Caki2 (cell line): ENCODE results near the gene SLC13A3. TPM values are rescaled to one million over a fixed set of nuclear protein-coding genes. Genes with fewer than 3 reads are reported as not detected.

ENCODE experiments used
- DNase-seq: peaks from one replicate; pipeline ENCODE4 v3.0.0-alpha.2; 2015; ENCODE audit warnings: low read depth
- in situ Hi-C: cut with HindIII; loops from 2 replicates; pipeline ENCODE4 v1.10.0; 2016; ENCODE audit warnings: low sequenced_read_pairs, low pct_unique_long_range_greater_than_20kb, mixed read lengths
- total RNA-seq: library from RNA; depleted of rRNA; stranded (reverse); fragments of >200 nt; shearing (Covaris generic); gene quantifications from 2 replicates; pipeline ENCODE4 v1.2.3, GENCODE V29; 2014; ENCODE audit warnings: low replicate concordance; rRNA removed

SLC13A3 gene
- total RNA-seq, 1 experiment from 2014 or later: 0.84 TPM

- no peak for DNase-seq
- in situ Hi-C loops: no loop called here
Observed at GRCh38 chr20:46541229-46541935, 109.9 kb downstream of the SLC13A3 start.

DNA sequence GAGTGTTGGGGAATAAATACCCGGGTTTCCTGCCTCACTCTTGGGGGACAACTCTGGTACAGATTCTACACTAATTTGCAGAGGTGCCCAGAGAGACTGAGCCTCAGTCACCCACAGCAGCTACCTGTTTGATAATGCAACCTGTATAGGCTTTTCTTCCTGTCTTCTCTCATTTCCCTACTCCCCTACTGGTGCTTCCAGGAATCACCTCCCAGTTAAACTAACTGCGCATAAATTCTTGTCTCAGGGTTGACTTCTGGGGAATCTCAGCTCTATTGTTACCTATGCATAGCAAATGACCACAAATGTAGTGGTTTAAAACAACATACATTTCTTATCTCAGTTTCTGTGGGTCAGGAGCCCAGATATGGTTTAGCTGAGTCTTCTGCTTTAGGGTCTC is 112.1 kb downstream of the SLC13A3 start:
- DNase-seq: no peak
- in situ Hi-C loops: no loop called here

- in situ Hi-C loops: no loop called here
- DNase-seq: no peak
Observed at GRCh38 chr20:46530640-46531039, 120.6 kb downstream of the SLC13A3 start.

- in situ Hi-C loops: no loop called here
- peak; percentile 5 for DNase-seq
Observed at GRCh38 chr20:46523696-46524328, 127.4 kb downstream of the SLC13A3 start.

DNA sequence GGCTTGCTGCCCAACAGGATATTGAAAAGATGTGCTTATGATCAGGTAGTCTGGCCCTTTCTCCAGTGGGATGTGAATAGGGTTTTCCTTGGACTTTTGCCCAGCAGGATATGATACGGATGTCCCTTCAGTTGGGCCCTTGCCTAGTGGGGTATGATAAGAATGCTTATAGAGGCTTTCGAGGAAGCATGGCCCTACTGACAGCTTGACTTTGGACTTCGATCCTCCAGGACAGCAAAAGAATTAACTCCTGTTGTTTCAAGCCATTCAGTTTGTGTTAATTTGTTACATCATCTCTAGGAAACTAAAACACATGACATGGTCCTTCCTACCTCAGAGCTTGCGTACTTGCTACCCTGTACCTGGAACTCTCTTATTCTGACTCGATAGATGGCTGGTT is 128.2 kb downstream of the SLC13A3 start:
- no peak for DNase-seq
- in situ Hi-C loops: no loop called here

GRCh38 chr20:46520976-46521579 is 130.2 kb downstream of the SLC13A3 start:
- in situ Hi-C loops: no loop called here
- DNase-seq: peak; percentile 46

- in situ Hi-C loops: no loop called here
- DNase-seq: no peak
Observed at GRCh38 chr20:46520540-46520939, 130.7 kb downstream of the SLC13A3 start.

DNA sequence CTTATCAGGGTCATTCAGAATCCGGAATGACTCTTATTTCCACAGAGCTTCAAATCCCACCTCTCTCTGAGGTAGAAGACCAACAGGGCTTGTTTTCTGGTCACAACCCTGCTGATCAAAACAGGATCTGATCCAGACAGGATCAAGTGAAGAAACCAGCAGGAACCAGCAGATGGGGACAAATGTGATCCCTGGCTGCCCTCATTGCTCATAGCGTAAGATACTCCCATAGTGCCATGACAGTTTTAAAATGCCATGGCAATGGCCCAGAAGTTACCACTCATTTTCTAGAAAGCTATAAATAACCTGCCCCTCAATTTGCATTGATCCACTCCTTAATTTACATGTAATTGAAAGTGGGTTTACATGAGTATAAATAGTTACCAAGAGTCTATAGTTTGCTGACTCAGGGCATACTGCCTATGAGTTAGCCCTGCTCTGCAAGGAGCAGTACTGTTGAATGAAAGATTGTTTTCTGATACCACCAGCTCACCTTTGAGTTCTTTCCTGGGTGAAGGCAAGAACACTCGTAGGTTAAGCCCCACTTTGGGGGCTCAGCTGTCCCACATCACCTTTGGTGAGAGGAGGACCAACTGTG is 131.7 kb downstream of the SLC13A3 start:
- DNase-seq: no peak
- in situ Hi-C loops: no loop called here

GRCh38 chr20:46512943-46513844 is 138.1 kb downstream of the SLC13A3 start, which contains the start of gene ZNF334:
TSS of gene ZNF334 (minus strand) at chr20:46513559. CDS start at chr20:46512102, 1,457 bp downstream.
- peak; percentile 6 for DNase-seq
- in situ Hi-C loops: no loop called here

GRCh38 chr20:46509523-46509922 is 141.7 kb downstream of the SLC13A3 start:
- no peak for DNase-seq
- in situ Hi-C loops: no loop called here

Other genes starting within 250 kb of the SLC13A3 start
- gene ELMO2, start 244.8 kb downstream of the SLC13A3 start, total RNA-seq: 49.4 and 55.1 TPM in 2 replicates
- gene ZNF334, start 137.9 kb downstream of the SLC13A3 start, total RNA-seq: 0.24 TPM in 1 of 2 replicates, not detected in the other
- gene OCSTAMP, start 100.8 kb downstream of the SLC13A3 start, total RNA-seq: not detected in 2 replicates
- 9.4 and 23.4 TPM in 2 replicates for gene TP53RK, start 38.0 kb upstream of the SLC13A3 start, total RNA-seq
- gene SLC2A10, start 58.2 kb upstream of the SLC13A3 start, total RNA-seq: 7.9 TPM in 2 replicates
- not detected in 2 replicates for gene EYA2, start 243.4 kb upstream of the SLC13A3 start, total RNA-seq